ENCODE results near the gene MAMSTR.

The MAMSTR gene

DNA sequence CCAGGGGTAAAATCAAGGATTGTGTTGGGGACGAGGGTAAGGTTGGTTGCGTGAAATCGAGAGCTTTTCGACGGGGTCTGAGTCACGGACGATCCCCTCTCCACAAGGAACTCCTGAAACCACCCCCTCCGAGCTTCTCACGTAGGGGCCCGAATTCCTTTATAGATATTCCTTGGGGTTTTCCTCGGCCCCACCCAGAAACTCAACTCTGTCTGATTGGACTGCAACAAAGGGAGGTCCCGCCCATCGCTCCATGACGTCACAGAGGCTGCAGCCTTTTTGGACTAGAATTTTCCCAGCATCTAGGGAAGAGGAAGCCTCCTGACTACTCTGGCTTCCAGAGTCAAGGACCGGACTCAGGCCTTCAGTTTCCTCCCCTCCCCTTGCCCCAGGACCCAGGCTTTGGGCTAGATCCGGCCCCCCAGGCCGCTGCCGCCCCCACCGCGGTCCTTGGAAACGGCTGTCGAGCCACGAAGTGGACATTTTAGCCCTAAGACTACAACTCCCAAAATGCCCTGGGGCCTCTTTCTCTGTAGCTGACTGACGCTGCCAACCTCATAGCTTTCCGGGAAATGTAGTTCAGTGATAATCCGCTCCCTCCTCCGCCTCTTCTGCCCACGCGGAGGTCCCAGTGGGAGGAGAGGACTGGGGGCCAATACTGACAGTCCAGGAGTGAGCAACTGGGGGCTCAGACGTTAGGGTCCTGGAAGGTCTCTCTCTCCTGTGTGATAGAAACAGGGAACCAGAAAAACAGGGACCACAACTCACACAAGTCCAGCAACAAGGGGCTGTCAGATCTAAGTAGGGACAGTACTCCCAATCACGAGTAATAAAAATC lies 27.4 kb upstream of the MAMSTR start, which contains the start of gene IZUMO1:
Gene IZUMO1, minus strand, starts transcription at position 172 of the 838 bp plus-strand sequence. CDS start 1,050 bp downstream, outside the sequence.
- peak; percentile 32 for DNase-seq (ENCODE audit: low read depth)

DNA sequence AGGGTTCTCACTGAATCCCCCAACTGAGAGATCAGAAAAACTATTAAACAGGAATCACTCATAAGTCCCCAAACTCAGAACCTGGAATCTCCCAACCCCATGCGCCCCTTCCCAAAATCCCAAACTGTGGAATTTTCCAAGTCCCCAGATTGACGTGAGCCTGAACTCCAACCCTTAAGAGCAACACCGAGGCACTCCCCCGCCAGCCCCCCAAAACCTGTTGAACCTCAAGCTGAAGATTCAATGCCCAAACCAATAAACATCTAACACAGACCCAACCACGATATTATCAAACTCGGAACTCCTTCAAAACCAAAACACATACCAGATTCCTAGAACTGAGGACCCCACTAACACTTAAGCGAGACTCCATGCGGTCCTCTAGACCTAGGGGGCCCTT lies 26.6 kb upstream of the MAMSTR start:
- DNase-seq (ENCODE audit: low read depth) = no peak

DNA sequence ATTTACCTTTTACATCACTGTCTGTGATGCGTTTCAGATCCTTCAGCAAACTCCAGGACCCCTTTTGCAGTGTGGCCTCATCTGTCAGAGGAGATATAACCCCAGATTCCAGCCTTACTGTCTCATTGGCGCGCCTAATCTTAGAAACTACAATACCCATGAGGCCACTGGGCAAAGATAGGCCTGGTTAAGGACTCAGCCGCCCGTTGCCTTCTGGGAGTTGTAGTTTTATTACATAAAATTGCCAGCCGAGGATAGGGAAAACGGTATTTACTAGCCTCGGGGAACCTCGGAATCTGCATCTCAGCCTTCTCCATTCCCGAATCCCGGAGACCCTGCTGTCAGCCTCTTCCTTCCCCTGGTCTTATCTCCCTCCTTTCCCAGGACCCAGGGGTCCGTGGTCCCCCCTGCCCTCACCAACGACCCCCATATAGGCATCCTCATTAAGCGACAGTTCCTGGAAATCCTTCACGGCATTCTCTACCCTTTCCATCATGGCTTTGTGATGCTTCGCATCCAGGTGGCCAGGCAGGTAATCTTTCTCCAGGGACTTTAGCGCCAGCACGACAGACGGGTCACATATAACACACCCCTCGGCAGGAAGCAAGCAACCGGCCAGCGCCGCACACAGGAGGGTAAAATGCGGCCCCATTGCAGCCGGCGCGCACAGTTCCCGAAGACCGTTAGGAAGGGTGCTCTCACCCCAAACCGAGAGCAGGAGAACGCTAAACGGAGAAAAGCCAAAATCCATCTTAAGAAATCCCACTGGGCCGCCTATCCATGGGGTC lies 25.9 kb upstream of the MAMSTR start:
- DNase-seq (ENCODE audit: low read depth) = peak; percentile 36

DNA sequence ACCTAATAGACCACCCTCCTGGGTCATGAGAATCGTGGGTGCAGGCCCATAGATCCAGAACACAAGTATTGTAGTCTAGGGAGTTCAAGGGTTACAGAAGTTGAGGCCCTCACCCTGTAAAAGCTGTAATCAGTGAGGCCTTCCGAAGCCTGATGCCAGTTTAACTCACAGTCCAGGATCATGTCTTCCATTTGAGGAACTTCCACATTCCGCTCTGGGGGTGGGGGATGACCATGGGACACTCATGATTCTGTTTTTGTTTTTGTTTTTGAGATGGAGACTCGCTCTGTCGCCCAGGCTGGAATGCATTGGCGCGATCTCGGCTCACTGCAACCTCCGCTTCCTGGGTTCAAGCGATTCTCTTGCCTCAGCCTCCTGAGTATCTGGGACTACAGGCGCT lies 22.6 kb upstream of the MAMSTR start:
- DNase-seq (ENCODE audit: low read depth) = no peak

DNA sequence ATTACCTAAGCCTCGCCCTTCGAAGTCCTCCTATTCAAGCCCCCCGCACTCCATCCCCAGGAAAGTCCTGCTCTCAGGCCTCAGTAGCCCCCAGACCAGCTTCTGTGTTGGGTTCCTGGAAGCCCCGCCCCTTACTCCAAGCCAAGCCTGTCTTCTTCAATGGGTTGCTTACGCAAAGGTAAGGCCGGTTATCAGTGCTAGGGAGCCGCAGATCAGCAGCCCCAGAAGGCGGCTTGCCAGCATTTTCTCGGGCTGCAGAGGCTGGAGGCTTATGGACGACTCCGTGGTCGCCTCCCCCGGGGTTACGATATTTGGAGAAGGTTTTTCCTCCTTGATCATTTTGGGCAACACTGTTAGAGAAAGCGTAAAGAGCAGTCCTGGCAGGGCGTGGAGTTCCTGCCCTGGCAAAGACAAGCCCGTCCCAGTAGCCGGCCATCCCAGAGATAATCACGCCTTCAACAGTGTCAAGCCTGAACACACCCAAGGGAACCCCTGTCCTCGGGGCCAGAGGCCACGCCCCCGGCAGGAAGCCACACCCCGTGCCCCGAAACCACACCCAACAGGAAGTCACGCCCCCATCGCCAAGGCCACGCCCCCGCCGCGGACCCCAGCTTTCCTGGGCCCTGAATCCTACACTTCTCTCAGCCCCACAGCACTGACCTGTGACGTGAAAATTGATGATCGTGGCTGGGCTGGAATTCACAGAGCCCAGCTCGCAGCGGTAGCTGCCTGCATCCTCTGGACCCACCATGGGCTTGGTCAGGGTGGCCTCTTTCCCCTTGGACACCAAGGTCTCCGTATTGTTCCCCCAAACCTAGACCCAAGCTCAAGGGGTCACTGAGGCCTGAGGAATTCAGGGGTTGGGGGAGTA lies 21.8 kb upstream of the MAMSTR start:
- DNase-seq (ENCODE audit: low read depth) = peak; percentile 30

DNA sequence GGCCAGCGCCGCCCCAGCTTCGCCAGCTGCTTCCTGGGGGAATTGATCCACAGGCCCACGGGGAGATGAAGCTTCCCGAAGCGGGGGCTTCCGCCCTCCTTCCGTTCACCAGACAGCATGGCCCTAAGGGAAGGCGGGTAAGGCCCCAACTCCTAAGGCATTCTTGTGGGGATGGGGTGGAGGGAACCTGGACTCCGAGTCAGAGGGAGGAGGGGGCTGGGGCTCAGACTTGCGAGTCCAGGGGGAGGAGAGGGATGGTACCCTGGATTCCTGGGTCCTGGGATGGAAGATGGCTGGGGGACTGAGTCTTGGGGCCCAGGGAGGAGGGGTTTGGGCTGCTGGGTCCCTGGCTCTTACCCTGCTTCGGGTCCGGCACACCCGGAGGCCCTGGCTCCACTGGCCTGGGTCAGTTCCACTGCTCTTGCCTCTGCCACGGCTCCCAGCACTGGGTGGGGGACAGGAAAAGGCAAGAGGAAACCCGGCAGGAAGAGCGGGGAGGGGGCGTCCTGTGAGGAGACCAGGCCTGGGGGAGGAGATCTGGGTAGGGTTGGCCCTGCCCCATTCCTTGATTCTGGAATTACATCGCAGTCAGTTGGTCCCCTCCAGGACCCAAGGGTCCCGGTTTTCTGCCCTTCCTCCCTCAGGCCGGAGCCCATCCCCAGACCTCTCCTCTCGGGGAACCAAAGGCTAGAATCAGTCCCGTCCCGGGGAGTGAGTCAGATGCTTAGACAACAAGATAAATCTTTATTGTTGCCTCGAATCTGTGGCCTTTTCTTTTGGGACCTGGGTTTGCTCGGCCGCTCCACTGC lies 20.8 kb upstream of the MAMSTR start, which contains the start of gene RASIP1:
Gene RASIP1, minus strand, starts transcription at position 447 of the 809 bp plus-strand sequence. Its CDS starts 328 bp downstream, at position 119.
- DNase-seq (ENCODE audit: low read depth) = no peak

DNA sequence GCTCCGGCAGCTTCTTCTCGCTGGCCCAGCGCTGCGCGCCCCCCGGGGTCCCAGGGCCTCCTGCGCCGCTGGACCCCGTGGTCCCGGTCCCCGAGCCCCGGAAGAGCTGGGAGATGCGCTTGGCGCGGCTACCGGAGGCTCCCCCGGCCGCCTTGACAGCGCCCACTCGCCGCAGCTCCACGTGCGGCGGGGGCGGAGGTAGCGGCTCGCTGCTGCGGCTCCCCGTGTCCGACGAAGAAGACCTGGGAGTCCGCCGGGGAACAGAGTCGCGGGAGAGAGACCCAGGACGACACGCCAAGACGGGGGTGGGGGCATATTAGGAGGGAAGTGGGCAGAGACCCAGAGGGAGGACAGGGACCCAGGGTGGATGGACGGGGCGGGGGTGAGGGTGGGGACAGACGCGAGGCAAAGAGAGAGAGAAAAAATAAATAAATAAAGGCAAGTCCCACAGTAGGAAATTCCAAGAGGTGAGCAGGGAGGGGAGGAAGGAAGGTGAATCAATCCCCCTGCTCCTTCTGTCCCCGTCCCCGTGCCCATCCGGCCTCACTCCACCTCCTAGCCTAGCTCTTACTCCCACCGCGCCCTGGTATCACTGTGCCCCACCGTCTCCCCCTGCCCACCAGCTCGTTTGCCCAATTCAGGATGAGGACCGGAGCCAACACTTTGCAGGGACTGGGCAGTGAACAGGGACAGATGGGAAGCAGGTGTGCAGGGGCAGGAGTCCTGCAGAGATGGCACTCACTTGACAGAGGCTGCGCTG lies 20.1 kb upstream of the MAMSTR start:
- DNase-seq (ENCODE audit: low read depth) = no peak

DNA sequence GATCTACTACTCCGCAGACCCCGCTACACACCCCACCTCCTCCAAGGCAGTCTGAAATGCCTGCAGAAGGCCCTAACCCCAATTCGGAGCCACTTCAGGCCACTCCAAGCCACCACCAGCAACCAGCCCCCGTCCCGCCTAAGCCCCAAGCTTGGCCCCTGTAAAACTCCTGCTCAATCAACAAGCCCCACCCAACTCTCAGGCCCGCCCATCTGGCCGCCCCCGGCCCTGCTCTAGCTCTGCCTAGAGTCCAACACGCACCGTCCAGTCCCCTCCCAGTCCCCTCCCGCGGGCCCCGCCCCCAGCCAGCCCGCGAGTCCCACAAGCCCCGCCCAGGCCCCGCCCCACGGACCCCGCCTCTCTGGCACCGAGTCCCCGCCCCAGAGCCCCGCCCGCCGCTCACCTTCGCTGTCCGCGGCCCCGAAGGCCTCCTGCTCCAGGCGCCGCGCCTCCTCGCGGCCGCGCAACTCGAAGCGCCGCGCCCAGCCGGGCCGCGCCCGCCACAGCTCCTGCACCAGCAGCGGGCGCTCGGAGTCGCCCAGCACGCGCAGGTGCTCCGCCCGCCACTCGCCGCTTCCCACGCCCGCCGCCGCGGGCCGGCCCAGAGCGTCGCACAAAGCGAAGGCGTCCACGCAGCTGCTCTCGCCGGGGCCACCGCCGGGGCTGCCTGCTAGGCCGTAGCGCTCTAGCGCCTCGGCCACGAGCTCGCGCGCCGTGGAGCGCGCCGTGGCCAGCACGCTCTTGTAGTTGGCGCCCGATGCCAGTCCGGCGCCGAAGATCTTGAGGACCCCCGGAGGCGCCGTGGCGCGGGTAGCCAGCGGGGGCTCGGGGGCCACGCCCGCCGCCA lies 19.3 kb upstream of the MAMSTR start:
- peak; percentile 86 for DNase-seq (ENCODE audit: low read depth)

DNA sequence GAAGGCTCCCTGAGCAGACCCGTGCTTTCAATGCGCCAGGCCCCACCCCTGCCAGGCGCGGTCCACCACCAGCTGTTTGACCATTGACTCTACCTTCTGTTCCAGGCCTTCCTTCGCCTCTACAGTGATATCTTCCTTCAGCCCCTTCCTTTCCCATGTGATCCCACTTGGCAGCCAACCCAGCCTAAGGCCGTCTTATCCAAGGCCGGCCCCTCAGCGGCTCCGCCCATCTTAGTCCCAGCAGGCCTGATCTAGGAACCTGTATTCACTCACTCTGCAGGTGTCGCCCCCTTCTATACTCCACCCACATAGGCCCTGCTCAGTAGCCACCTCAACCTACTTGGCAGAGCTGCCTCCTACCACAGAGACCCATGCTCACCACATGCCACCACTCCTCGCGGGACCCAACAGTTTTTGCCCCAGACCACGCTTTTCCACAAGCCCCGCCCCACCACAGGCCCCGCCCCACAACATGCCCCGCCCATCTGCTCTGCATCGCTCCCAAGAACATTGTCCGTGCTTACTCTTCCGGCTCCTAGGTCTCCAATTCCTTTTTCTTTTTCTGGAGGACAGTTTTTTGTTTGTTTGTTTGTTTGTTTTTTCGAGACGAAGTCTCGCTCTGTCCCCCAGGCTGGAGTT lies 18.0 kb upstream of the MAMSTR start:
- no peak for DNase-seq (ENCODE audit: low read depth)

DNA sequence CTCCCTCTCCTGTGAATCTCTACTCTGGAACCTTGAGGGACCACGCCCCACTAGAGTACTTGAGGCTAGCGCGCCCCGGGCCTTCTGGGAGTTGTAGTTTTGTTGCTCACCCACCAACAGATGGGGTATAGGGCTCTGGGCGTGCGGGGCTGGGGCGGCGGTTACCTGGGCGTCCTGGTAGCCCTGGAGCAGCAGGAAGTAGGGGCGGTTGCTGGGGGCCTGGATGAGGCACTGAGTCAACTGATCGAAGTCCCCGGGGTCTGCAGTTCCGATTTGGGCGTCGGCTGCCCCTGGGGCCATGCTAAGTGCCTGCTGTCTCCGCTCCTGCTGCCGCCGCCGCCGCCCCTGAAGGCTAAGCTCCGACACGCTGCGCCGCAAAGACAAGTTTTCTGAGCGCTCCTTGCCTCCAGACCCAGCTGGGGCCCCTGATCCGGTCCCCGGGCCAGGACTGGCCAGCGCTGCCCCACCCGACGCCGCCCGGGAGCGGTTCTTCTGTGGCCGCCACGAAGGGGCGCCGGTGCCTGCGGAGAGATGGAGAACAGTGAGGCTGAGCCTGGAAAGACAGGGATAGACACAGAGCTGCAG lies 15.6 kb upstream of the MAMSTR start:
- no peak for DNase-seq (ENCODE audit: low read depth)

DNA sequence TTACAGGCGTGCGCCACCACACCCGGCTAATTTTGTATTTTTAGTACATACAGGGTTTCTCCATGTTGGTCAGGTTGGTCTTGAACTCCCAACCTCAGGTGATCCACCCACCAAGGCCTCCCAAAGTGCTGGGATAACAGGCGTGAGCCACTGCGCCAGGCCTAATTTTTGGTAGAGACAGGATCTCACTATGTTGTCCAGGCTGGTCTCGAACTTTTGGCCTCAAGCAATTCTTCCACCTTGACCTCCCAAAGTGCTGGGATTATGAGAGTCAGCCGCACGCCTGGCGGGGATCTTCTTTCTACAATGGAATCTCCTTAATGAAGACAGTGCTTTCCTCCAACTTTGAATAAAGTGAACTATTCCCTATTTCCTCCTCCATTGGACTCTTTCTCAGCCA lies 15.1 kb upstream of the MAMSTR start:
- no peak for DNase-seq (ENCODE audit: low read depth)

DNA sequence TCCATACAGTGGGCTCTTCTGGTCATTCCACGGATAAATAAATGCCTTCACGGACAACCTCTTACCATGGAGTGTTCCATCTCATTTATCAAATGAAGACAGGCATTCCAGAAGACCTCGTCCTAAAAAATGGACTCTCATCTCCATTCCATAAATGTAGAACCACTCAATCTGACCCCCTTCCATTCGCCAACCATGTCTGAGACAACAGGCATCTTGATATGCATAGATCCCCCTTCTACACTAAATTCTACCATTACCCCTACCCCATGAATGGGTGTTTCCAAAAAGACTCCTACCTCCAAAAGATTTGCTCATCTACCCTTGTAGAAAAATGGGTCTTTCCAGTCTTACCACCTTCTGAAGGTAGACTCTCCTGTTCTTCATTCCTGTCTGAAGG lies 11.9 kb upstream of the MAMSTR start:
- no peak for DNase-seq (ENCODE audit: low read depth)

DNA sequence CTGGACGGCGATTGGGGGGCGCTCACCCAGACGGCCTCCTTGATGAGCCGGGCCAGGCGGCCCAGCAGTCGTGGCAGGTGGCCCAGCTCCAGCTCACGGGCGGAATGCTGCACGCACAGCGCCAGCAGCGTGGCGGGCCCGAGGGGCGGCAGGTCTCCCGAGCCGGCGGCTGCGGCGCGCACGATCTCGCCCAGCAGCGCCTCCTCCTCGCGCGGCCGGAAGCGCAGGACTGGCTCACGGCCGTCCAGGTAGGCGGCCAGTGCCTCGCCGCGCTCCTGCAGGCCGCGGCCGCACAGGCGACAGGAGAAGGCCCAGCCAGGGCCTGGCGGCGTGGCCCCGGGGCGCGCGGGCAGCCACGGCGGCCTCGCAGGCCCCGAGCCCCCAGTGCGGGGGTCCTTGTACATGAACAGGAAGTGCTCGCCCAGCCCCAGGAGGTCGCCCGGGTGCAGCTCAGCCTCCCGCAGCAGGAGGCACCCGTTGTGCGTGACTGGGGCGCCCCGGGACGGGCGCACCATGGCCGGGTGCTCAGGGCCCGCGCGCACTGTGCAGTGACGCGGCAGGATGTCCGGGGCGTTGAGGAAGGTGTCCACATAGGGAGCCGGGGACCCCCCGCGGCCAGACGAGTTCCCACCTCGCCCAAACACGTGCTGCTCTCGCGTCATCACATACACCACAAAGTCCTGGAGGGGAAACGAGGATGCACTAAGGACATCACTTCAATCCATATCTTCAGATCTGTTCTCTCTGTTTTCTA lies 9.6 kb upstream of the MAMSTR start:
- no peak for DNase-seq (ENCODE audit: low read depth)

DNA sequence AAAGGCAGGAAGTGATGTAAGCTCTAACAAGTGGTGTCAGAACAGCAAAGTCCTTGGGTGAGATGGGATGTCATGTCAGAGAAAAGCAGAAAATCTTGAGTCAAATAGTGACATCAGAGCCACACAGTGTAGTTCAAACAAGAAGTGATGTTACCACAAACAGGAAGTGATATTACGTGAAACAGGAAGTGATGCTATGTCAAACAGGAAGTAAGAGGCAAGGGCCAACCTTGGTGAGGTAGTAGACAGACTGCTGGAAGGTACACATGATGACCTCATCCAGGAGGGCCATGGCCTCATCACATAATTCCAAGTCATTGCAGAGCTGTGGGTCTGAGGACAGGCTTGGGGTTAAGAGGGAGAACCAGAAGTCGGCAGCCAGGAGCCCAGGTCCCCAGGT lies 7.0 kb upstream of the MAMSTR start:
- no peak for DNase-seq (ENCODE audit: low read depth)

DNA sequence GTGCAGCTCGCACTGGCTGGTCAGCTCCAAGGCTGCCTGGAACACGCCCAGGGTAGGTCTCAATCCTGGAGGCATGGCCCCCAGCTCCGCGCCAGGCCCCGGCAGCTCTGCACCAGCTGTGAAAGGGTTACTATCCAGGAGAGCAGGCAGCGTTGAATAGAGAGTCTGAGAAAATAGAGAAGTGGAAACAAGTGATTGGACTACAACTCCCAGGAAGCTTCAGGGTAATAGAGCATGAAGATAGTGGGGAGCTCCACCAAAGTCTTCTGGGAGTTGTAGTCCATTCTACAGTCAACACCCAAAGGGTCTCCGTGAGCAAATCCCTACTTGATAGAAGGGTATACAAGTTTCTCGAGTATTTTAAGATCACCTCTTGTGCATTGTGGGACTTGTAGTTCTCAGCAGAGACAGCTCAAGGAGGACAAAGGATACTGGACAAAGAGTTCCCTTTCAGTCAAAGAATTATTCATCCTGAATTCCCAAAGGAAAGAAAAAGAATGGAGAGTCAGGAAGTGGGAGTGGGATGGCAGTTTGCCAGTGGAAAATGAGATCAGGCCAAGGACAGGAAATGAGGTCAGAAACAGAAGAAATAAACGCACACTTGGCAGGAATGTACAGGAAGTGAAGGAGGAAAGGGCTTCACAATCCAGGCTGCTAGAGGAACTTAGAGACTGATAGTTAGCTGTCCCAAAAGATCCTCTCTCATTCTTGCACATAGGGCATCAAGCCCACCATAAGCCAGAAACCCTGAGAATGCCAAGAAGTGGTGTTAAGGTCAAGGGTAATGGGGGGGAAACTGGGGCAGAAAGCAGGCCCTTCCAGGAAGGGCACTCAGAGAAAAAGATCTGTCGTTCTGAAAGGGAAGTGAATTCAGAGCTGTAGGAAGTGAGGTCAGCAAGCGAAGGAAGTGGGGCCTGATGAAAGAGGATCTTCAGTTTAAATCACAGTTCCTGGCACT lies 5.5 kb upstream of the MAMSTR start:
- DNase-seq (ENCODE audit: low read depth) = no peak

DNA sequence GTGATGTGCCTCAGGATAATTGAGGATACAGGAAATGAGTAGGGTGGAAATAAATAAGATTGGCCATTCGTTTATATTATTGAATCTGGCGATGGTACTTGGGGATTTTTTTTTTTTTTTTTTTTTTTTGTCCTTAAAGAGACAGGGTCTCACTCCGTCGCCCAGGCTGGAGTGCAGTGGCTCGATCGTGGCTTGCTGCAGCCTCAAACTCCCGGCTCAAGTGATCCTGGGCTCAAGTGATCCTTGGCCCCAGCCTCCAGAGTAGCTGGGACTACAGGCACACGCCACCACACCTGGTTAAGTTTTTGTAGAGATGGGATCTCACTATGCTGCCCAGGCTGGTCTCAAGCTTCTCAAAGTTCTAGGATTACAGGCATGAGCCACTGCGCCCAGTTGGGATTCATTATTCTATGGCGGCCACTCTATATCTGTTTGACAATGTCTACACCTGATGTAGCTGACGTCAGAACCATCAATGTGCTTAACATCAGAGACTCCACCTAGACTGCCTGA lies 2.7 kb upstream of the MAMSTR start:
- DNase-seq (ENCODE audit: low read depth) = no peak

Data from activated T-cell treated with anti-CD3 and anti-CD28 coated beads for 24 hours (primary cell).